DOHH2 (cell line): ENCODE results near the gene ATXN2.
A peak's percentile ranks its signal among the peaks of the same experiment; 100 is the strongest.

Experiments used
- H3F3A ChIP-seq: fragments of 200-600 bp; sonication (generic), shearing (Covaris generic); 2 replicates; pipeline ENCODE4 v1.6.0; 2016; ENCODE audit warnings: antibody characterized with exemption, mild to moderate bottlenecking; ENCODE audit not compliant: control insufficient read depth, insufficient read depth
- H3K27ac ChIP-seq: fragments of 200-600 bp; sonication (generic); 2 replicates; pipeline ENCODE4 v1.5.1; 2014; ENCODE audit warnings: low read depth, mild to moderate bottlenecking, low read length, moderate library complexity
- H3K27me3 ChIP-seq: fragments of 200-600 bp; sonication (generic); 2 replicates; pipeline ENCODE4 v1.6.1; 2014; ENCODE audit warnings: mild to moderate bottlenecking, low read length, mixed read lengths; ENCODE audit not compliant: control insufficient read depth
- H3K36me3 ChIP-seq: fragments of 200-600 bp; sonication (generic); 2 replicates; pipeline ENCODE4 v1.6.1; 2014; ENCODE audit warnings: mild to moderate bottlenecking, low read length, moderate library complexity, mixed read lengths; ENCODE audit not compliant: control insufficient read depth
- H3K4me1 ChIP-seq: fragments of 200-600 bp; sonication (generic); 2 replicates; pipeline ENCODE4 v1.6.1; 2014; ENCODE audit warnings: mild to moderate bottlenecking, low read length, mixed read lengths; ENCODE audit not compliant: control insufficient read depth
- H3K4me2 ChIP-seq: fragments of 200-600 bp; sonication (generic); 2 replicates; pipeline ENCODE4 v1.6.0; 2014; ENCODE audit warnings: mild to moderate bottlenecking, low read length, moderate library complexity
- H3K4me3 ChIP-seq: fragments of 200-600 bp; sonication (generic); 2 replicates; pipeline ENCODE4 v1.5.1; 2014; ENCODE audit warnings: mild to moderate bottlenecking, low read length, mixed read lengths
- H3K79me2 ChIP-seq: fragments of 200-600 bp; sonication (generic); 2 replicates; pipeline ENCODE4 v1.6.1; 2014; ENCODE audit warnings: mild to moderate bottlenecking, low read length, mixed read lengths; ENCODE audit not compliant: control insufficient read depth
- H3K9me2 ChIP-seq: fragments of 200-600 bp; sonication (generic); replicated peaks from 2 replicates; pipeline ENCODE4 v1.6.1; 2014; ENCODE audit warnings: mild to moderate bottlenecking, low read length, mixed read lengths; ENCODE audit not compliant: control insufficient read depth
- H3K9me3 ChIP-seq: fragments of 200-600 bp; sonication (generic); 2 replicates; pipeline ENCODE4 v1.6.1; 2014; ENCODE audit warnings: antibody characterized with exemption, low read length, mixed read lengths; ENCODE audit not compliant: control insufficient read depth, insufficient read depth
- H4K20me1 ChIP-seq: fragments of 200-600 bp; sonication (generic); 2 replicates; pipeline ENCODE4 v1.6.0; 2014; ENCODE audit warnings: low read depth, mild to moderate bottlenecking, antibody characterized with exemption, low read length, moderate library complexity; ENCODE audit not compliant: control insufficient read depth, insufficient read depth
- EZH2phosphoT487 ChIP-seq: fragments of 200-600 bp; sonication (generic); IDR thresholded peaks from 2 replicates; pipeline ENCODE4 v1.6.1; 2017; ENCODE audit warnings: borderline replicate concordance, mild to moderate bottlenecking, antibody characterized with exemption, low read length, moderate library complexity, mixed read lengths
- TF ChIP-seq, protein P1 (sequence below): fragments of 200-600 bp; sonication (generic); IDR thresholded peaks from one replicate; pipeline ENCODE4 v1.5.1; 2014; ENCODE audit warnings: antibody characterized with exemption, mild to moderate bottlenecking, low read depth, low read length; ENCODE audit not compliant: poor library complexity, severe bottlenecking

ATXN2 gene

DNA sequence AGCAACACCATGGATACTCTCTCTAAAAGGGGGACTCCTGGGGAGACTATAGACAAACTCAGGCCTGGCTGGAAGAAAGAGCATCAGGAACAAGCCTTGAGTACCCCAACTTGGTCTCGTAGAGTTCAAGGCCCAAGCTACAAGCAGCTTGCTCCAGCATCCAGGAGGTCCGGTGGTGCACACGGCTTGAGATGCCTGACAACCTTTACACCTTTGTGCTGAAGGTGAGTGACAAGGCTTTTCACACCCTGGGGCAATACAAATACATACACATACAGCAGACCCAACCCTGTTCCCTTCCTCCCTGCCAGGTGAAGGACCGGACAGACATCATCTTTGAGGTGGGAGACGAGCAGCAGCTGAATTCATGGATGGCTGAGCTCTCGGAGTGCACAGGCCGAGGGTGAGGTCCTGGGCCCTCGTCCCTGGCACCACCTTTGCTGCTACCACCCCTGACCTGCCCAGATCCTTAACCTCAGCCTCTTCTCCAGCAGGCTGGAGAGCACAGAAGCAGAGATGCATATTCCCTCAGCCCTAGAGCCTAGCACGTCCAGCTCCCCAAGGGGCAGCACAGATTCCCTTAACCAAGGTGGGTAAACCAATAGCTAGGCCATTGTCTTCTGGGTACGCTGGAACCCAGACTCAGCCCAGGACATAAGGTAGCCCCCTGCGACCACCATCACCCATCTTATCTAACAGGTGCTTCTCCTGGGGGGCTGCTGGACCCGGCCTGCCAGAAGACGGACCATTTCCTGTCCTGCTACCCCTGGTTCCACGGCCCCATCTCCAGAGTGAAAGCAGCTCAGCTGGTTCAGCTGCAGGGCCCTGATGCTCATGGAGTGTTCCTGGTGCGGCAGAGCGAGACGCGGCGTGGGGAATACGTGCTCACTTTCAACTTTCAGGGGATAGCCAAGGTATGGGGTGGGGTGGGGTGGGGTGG lies 152.2 kb downstream of the ATXN2 start:
- Histone ChIP-seq H3K4me2 (no peak overlapping the region), H3F3A (peaks cover 10% of the 10 kb centered on the region), H3K27ac (no peak overlapping the region), H3K36me3 (peaks cover 90% of the 10 kb centered on the region), H3K9me3 (no peaks in the 10 kb centered on the region), H3K79me2 (peaks cover 13% of the 10 kb centered on the region), H4K20me1 (peaks cover 16% of the 10 kb centered on the region), H3K9me2 (no peaks in the 10 kb centered on the region), H3K4me1 (peaks cover 27% of the 10 kb centered on the region), H3K4me3 (no peak overlapping the region), H3K27me3 (no peaks in the 10 kb centered on the region)
- TF ChIP-seq, protein P1, sequence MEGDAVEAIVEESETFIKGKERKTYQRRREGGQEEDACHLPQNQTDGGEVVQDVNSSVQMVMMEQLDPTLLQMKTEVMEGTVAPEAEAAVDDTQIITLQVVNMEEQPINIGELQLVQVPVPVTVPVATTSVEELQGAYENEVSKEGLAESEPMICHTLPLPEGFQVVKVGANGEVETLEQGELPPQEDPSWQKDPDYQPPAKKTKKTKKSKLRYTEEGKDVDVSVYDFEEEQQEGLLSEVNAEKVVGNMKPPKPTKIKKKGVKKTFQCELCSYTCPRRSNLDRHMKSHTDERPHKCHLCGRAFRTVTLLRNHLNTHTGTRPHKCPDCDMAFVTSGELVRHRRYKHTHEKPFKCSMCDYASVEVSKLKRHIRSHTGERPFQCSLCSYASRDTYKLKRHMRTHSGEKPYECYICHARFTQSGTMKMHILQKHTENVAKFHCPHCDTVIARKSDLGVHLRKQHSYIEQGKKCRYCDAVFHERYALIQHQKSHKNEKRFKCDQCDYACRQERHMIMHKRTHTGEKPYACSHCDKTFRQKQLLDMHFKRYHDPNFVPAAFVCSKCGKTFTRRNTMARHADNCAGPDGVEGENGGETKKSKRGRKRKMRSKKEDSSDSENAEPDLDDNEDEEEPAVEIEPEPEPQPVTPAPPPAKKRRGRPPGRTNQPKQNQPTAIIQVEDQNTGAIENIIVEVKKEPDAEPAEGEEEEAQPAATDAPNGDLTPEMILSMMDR = no peak
- TF ChIP-seq EZH2phosphoT487 = no peak

DNA sequence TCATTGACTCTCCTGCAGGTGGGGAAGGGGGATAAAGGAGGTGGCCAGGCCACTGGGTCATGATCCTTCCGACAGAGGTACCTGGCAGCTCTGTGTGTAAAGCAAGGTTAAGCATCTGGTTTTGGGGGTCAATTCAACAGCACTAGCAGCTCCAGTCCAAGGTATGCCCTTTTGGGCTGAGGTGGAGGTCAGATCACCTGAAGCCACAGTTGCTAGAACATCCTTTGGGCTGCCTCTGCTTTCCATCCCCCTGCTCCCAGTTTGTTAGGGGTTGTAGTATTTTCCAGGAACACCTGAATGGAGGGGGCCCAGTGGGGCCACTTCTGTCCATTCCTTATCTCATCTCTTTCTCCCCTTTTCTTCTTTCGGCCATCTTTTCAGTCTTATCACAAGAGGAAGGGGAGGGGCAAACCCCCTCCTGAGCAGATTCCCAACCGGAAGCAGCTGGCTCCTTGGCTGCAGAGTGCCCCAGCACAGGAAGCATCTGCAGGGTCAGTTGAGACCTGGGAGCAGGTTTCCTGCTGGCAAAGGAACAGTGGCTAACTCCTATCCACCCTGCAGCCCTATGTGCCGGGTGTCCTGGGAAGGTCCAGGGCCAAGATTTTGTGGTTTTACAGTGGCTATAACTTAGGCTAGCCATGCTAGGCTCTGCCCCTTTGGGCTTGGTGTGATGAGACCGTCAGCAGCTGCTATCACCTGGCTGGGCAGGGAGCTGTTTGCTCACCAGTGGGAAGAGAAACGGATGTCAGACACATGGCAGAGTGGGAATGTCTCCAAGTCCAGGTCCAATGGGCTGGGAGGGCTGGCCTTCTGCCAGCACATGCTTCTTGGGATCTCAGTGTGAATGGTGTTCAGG lies 153.2 kb downstream of the ATXN2 start:
- Histone ChIP-seq H3K79me2 (peaks cover 13% of the 10 kb centered on the region), H3K4me2 (0 out of 2 replicates have a peak overlapping the region, but pooled peaks have one; percentile 32), H3F3A (peaks cover 3% of the 10 kb centered on the region)

DNA sequence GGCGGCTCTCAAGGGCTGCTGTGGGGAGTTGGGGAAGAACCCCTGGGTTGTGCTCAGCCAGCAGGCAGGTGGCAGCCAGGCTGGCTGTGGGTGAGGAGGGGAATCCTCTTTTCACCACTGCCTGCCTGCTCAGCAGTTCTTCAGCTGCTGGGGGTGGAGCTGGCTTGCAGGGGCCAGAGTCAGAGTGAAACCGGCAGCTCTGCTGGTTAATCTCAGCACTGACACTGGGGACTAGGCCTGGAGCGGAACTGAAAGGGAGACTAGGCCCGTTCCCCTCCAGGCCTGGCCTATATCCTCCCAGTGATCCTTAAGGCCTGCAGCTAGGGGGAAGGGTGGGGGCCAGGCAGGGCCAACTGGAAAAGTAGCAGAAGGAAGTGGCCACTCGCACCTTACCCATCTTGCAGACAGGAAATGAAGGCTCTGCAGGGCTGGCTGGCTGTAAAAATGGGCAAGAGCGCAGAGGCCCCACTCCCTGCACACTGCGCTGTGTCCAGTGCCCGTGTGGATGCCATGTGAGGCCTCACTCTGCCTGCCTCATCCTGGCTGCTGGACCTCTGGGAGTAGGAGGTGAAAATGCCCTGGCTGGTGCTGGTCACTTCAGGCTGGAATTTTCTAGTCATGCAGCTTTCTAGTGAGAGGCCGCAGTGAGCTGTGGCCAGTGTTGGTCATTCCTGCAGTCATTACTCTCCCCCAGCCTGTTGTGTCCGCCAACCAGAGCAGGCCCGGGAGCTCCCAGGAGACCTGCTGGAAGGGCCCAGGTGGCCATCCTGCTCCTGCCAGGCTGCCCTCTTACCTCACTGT lies 154.0 kb downstream of the ATXN2 start:
- Histone ChIP-seq H3K4me2 (peak overlapping the region; percentile 32), H3K9me3 (no peaks in the 10 kb centered on the region), H3K9me2 (no peaks in the 10 kb centered on the region), H3K27ac (peak overlapping the region; percentile 29), H3K36me3 (peaks cover 72% of the 10 kb centered on the region), H3K4me1 (peaks cover 27% of the 10 kb centered on the region), H4K20me1 (peaks cover 12% of the 10 kb centered on the region), H3F3A (peaks cover 3% of the 10 kb centered on the region), H3K27me3 (no peaks in the 10 kb centered on the region), H3K79me2 (peaks cover 14% of the 10 kb centered on the region), H3K4me3 (0 out of 2 replicates have a peak overlapping the region, but pooled peaks have one; percentile 20)
- TF ChIP-seq, protein P1 = no peak
- TF ChIP-seq EZH2phosphoT487 = no peak

More for the DNA sequence above, 153.2 kb downstream of the ATXN2 start:
- Histone ChIP-seq H4K20me1 (peaks cover 12% of the 10 kb centered on the region), H3K27ac (peak overlapping the region; percentile 29; the same call in 1 of the 2 replicates), H3K4me3 (no peak overlapping the region), H3K27me3 (no peaks in the 10 kb centered on the region), H3K36me3 (peaks cover 80% of the 10 kb centered on the region), H3K9me3 (no peaks in the 10 kb centered on the region), H3K4me1 (peaks cover 27% of the 10 kb centered on the region), H3K9me2 (no peaks in the 10 kb centered on the region)
- TF ChIP-seq EZH2phosphoT487 = no peak
- TF ChIP-seq, protein P1 = no peak
